IPS-NIHi11 (cell line): ENCODE data around the gene PPIL4.

Source experiments
- DNase-seq: peaks from one replicate; pipeline ENCODE4 v3.0.0; 2012; ENCODE audit warnings: mixed read lengths, low spot score

The PPIL4 gene, protein sequence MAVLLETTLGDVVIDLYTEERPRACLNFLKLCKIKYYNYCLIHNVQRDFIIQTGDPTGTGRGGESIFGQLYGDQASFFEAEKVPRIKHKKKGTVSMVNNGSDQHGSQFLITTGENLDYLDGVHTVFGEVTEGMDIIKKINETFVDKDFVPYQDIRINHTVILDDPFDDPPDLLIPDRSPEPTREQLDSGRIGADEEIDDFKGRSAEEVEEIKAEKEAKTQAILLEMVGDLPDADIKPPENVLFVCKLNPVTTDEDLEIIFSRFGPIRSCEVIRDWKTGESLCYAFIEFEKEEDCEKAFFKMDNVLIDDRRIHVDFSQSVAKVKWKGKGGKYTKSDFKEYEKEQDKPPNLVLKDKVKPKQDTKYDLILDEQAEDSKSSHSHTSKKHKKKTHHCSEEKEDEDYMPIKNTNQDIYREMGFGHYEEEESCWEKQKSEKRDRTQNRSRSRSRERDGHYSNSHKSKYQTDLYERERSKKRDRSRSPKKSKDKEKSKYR

DNA sequence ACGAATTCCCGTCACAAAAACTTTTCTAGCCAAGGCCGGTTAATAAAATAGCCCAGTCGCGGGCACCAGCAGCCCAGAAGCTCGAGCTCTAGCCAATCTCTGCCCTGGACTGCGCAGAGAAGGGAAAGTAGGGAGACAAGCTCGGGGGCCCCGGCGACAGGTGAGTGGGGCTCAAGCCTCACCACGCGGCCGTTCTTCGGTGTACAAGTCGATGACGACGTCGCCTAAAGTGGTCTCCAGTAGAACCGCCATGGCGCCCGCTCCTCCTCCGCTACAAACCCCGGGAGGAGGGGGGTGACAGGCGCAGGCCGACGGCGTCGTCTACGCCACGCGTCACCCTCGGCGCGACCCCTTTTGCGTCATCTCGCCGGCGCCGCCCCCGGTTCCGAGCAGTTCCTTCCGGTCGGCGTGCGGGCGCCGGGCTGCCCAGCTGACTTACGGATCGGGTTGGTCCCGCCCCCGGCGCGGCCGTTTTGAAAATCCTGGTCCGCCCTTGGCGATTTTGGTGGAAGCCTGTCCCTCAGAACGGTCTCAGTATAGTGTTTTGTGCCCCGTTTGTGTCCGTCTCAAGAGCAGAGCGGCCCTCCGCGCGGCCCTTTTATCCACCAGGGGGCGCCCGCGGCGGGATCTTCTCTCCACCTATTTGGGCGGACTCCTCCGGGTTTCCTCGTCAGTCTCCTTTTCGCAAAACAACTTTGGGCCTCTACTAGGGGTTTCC lies at the start of gene PPIL4:
Gene PPIL4, minus strand, starts transcription at position 290 of the 718 bp plus-strand sequence. Its CDS starts 38 bp downstream, at position 252.
- DNase-seq = peak; percentile 95

- DNase-seq = no peak
Observed at GRCh38 chr6:149593408-149593807, 47.6 kb upstream of the PPIL4 start.

DNA sequence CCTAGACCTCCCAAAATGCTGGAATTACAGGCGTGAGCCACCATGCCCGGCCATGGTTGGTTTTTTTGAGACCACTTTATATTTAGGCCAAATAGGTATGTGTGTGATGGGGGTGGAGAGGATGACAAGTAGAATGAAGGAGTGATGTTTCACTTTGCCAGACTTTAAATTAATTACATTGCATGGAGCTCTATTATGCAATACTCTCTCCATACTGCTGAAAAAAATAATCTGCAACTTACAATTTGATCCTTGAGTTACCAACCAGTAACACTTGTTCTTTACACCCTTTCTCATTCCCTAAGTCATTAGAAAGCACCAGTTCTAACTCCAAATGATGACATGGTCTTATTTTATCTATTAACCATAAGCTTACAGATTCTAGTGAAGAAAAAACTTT lies 47.1 kb upstream of the PPIL4 start:
- no peak for DNase-seq

GRCh38 chr6:149586149-149586548 lies 40.3 kb upstream of the PPIL4 start:
- DNase-seq = no peak

DNA sequence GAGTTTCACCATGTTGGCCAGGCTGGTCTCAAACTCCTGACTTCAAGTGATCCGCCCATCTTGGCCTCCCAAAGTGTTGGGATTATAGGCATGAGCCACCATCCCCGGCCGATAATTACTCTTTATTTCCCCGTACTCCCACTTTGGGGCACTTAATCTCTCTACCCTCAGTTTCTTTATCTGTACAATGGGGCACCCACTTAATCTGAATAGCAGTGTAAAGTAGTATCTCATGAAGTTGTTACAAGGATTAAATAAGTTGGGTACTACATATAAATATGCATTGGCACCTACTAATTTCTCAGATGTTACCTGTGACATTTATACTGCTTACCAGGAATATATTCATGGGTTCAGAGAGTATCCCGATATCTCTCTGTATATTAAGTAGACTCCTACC lies 35.5 kb upstream of the PPIL4 start:
- DNase-seq = no peak

- no peak for DNase-seq
Observed at GRCh38 chr6:149580880-149581279, 35.0 kb upstream of the PPIL4 start.

DNA sequence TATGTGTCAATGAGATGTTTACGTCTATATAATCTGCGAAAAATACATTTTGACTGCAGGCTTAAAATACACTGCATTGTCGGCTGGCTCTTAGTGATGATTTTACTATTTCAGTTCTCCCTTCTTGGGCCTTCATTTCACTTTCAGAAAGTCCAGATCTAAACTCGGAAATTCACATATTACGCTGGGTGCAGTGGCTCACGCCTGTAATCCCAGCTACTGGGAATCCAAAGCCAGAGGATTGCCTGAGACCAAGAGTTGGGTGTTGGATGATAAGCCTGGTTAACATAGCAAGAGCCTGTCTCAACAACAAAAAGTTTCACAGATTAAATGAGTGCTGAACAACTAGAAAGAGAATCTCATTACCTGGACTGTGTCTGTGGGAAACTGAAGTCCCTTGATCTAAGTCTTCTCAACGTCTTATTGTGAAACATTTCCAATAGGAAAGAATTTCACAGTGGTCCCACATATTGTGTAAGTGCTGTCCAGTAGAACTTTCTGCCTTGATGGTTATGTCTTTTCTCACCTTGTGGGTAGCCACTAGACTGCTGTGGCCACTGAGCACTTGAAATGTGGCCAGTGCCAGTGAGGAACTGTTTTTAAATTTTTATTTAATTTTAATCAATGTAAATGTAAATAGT lies 22.2 kb upstream of the PPIL4 start:
- DNase-seq = no peak

GRCh38 chr6:149567194-149567586 lies 21.3 kb upstream of the PPIL4 start:
- DNase-seq = no peak

GRCh38 chr6:149566410-149567193 lies 20.8 kb upstream of the PPIL4 start:
- peak; percentile 60 for DNase-seq

GRCh38 chr6:149565527-149566409 lies 19.9 kb upstream of the PPIL4 start, which contains the start of gene GINM1:
Gene GINM1, plus strand, starts transcription at chr6:149566375. Its CDS starts 40 bp downstream, at chr6:149566415.
- DNase-seq = peak; percentile 99

GRCh38 chr6:149563928-149564325 lies 18.1 kb upstream of the PPIL4 start:
- DNase-seq = no peak

GRCh38 chr6:149563203-149563927 lies 17.5 kb upstream of the PPIL4 start:
- no peak for DNase-seq

- DNase-seq = peak; percentile 39
Observed at GRCh38 chr6:149560736-149561135, 14.9 kb upstream of the PPIL4 start.

GRCh38 chr6:149559389-149559788 lies 13.5 kb upstream of the PPIL4 start:
- no peak for DNase-seq

GRCh38 chr6:149558029-149558428 lies 12.2 kb upstream of the PPIL4 start:
- DNase-seq = no peak

GRCh38 chr6:149551920-149552319 lies 6.1 kb upstream of the PPIL4 start:
- DNase-seq = no peak

DNA sequence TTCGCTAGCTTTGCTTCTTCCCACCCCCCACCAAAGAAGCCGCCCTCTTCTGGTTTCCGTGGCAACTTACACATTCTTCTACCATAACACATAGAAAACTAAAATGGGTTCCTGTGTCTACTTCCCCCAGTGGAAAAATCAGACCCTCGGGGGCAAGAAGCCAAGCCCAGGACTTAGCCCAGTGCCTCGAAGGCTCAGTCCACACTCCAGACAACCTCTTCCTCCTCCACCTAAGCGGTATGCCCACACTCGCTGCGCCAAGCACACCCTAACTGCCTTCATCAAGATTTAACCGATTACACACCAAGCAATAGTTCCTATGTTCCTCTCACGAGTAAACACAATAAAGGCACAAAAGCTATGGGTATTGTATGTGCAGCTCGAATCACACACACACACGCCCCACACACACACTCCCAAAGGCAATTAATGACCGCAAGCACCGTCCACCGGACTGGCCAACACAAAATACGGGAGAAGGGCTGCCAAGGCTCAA lies 537 bp downstream of the PPIL4 start:
- peak; percentile 9 for DNase-seq

DNA sequence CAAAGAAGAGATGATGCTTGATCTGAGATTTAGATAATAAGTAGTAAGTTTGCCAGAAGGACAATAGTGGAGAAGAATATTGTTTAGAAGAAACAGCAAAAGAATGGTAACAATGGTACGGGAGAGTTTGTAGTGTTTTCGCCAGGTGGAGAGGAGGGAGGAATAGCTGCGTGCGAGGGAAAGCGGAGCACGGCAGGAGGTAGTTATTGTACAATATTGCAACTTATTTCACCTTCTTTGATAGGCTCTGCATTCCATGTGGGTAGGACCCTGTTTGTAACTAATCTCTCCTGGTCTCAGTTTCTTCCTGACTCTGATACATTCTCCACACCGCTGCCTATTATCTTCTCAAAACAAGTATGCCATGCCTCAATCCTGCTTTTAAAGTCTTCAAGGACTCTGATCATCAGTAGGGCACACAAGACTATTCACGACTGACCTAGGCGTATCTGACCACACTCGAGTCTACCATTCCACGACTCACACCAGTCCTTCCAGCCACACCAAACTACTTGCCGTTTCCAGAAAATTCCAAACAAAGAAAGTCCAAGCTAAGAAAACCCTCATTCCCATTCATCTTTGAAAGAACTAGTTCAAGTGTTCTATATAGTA lies 1.1 kb downstream of the PPIL4 start:
- no peak for DNase-seq

DNA sequence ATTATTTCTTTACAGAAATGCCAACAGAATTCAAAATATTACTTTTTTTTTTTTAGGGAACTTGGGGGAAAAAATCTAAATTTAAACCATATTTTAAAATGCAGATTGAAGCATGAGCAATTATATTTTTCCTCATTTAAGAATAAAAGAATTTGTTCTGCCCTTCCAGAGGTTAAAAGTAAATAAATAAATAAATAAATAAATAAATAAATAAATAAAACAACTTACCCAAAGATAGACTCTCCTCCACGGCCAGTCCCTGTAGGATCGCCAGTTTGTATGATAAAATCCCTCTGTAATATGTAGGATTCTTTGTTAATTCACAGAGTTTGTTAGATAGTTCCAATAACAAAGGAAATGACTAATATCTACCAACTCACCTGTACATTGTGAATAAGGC lies 4.7 kb downstream of the PPIL4 start:
- DNase-seq = no peak
